ENCODE results near the gene DNM1.
A peak's percentile ranks its signal among the peaks of the same experiment; 100 is the strongest.

Gene DNM1

DNA sequence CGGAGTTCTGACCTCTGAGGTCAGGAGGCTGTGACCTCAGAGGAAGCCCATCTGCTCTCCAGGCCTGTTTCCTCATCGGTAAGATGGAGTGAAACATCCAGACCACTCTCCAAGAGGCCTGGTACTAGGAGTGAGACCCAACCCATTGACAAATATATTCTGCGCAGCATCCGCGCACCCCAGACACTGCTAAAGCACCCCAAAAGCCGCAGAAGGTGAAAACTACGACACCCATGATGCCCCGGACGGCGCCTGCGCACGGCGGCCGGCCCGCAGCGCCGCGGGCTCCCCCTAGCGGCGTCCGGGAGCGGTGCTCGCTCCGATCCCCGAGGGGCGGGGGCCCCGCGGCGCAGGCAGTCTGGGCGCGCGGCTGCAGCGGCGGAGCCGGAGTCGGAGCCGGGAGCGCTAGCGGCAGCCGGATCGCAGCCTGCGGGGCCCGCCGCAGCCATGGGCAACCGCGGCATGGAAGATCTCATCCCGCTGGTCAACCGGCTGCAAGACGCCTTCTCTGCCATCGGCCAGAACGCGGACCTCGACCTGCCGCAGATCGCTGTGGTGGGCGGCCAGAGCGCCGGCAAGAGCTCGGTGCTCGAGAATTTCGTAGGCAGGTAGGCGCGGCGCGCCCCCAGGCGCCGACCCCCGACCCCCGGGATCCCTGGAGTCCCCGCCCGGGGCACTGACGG, at the start of gene DNM1:
TSS of gene DNM1 (plus strand) at position 356 of the 683 bp plus-strand sequence. CDS start at position 448, 92 bp downstream.
- peak; percentile 76 for DNase-seq

DNA sequence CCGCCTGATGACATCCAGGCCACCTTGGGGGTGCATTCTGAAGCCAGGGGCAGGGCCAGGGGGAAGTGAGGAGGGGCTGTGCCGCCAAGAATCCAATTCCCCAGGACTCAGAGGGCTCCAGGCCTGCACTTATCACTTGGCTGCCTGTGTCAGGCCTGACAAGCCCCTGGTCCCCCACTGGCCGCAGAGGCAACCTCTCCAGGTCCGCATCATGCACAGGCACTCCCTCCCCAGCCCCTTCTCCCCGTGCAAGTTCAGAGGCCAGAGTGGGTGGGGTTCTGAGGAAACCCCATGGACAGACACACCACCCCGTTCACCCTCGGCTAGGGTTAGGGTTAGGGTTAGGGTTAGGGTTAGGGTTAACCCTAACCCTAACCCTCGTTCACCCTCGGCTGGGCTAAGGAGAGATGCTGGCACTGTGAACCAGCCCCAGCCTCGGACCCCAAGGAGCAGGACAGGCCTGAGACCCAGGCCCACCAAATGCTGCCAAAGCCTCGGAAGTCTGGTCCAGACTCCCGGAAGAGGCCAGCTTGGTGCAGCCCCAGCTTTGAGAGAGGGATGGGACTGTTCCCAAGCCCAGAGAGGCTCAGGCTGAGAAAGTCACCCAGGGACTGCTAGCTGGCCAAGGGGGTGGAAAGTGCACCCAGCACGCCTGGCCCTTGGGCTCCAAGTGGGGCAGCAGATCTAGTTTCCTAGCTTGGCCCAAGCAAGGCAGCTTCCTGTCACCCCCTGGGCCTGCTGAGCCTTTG, 49.1 kb upstream of the DNM1 start:
- no peak for DNase-seq

GRCh38 chr9:128155736-128156500, 47.3 kb upstream of the DNM1 start:
- DNase-seq = no peak

DNA sequence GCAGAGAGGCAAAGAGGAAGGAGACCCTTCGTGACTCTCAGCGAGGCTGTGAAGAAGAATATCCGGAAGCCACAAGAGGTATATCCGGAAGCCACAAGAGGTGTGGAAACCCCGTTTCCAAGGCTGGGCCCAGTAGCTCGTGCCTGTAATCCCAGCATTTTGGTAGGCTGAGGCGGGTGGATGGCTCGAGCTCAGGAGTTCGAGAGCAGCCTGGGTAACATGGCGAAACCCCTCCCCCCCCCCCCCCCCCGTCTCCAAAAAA, 43.7 kb upstream of the DNM1 start:
- peak; percentile 73 for DNase-seq

DNA sequence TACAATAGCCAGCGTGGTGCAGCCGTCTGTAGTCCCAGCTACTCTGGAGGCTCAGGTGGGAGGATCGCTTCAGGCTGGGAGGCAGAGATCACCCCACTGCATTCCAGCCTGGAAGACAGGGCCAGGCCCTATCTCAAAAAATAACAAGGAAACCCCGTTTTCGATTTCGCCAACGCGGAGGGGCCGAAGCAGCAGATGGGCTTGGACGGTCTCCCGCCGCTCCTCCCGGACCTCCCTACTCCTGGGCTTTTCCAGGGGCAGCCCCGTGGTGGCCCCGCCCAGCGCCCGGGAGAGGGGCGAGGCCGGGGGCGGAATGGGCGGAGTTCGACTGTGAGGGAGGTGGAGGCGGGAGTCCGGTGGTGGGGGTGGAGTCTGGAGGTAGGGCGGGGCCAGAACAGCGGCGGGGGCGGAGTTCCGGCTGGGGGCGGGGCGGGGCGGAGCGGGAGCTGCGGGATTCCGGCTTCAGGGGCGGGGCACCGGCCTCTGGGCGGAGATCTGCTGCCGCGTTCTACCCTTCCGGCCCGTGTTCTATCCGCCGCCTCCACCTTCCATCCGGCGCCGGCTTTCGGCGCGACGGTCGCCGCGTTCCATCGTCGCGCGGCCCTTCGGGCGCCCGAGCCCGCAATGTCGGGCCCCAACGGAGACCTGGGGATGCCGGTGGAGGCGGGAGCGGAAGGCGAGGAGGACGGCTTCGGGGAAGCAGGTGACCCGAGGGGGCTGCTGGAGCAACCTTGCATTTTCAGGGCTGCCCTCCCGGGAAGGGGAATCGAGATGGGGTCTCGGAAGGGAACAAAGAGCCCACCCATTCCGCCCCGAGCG, 43.2 kb upstream of the DNM1 start, which contains the start of gene BBLN:
TSS of gene BBLN (plus strand) at position 482 of the 819 bp plus-strand sequence. CDS start at position 625, 143 bp downstream.
- peak; percentile 95 for DNase-seq

DNA sequence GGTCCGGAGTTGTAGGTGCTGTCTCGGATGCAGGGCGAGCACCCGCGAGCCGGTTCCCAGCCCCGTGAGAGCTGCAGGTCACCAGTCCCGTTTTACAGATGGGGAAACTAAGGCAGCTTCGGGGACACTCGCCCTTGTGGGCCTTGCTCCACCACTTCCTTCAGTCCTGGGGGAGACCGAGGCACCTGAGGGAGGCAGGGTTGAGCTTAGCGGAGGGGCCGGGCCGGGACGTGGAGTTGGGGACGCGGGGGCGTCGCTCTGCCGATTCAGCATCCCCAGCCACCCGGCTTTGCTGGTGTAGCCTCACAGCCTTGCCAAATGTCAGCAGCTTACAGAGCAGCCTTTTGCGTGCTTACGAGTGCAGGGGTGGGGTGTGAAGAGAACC, 42.6 kb upstream of the DNM1 start:
- DNase-seq = peak; percentile 63

DNA sequence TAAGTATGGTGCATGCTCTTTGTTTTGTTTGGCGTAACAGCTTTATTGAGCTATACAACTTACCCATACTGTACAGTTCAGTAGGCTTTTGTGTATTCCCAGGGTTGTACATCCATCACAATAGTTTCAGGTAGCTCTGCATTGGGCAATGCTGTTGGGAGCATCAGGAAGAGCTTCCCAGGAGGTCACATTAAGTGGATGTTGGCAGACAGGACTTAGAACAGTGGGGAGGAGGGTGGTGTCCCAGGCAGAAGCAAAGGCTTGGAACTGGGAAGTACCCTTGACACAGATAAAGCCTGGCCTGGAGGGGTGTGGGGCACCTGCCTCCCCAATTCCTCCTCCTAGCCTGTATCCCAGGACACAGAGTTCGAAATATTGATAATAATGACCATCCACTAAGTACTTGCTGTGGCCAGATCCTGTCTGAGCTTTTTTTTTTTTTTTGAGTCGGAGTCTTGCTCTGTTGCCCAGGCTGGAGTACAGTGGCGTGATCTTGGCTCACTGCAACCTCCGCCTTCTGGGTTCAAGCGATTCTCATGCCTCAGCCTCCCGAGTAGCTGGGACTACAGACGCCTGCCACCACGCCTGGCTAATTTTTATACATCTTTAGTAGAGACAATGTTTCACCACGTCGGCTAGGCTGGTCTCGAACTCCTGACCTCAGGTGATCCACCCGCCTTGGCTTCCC, 41.8 kb upstream of the DNM1 start:
- no peak for DNase-seq

GRCh38 chr9:128162215-128163026, 40.8 kb upstream of the DNM1 start:
- DNase-seq = no peak

DNA sequence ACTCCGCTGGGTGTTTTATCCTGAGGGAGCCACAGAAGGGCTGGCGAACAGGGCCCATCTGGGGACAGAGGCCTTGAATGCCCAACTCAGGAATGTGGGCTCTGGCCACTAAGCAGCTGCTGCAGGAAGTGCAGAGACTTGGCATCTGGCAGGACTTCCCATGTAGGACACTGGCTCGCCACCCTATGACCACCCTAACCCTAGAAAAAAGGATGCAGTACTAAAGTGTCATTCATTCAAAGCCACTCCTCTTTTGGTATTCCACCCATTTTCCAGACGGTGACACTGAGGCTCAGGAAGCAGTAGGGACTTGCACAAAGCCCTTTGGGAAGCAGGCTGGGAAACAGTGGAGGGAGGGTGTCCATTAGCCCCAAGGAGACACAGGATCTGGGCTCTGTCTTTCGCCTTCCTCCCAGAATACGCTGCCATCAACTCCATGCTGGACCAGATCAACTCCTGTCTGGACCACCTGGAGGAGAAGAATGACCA, 40.1 kb upstream of the DNM1 start:
- no peak for DNase-seq

DNA sequence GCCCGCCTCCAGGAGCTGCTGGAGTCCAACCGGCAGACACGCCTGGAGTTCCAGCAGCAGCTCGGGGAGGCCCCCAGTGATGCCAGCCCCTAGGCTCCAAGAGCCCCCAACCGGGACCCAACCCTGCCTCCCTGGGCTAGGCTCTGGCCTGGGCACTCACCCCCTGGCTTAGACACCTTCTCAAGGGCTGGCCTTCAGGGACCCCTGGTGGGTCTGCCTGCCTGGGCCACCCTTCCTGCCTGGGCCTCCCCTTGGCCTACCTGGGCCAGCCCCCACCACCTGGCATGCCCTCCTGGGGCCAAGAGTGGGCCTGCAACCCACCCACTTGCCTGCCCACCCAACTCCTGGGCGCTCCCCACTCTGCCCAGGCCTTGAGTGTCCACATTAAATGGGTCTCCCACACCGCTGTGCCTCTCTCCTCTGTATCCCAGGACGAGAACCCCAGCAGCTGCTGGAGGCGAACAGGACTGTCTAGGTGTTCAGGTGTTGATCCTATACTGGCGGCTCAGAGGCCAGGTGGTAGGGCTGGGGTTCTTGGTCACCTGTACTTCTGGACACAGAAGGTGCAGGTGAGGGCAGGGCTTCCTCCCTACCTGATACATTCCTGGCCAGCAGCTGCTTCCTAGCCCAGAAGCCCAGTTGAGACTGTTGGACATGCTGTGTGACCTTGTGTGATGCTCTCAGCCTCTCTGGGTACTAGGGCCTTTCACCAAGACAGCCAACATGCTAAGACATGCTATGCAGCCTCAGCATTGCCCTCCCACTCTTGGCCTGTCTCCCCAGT, 39.5 kb upstream of the DNM1 start:
- DNase-seq = no peak

- DNase-seq = no peak
Observed at GRCh38 chr9:128164307-128164885, 38.8 kb upstream of the DNM1 start.

DNA sequence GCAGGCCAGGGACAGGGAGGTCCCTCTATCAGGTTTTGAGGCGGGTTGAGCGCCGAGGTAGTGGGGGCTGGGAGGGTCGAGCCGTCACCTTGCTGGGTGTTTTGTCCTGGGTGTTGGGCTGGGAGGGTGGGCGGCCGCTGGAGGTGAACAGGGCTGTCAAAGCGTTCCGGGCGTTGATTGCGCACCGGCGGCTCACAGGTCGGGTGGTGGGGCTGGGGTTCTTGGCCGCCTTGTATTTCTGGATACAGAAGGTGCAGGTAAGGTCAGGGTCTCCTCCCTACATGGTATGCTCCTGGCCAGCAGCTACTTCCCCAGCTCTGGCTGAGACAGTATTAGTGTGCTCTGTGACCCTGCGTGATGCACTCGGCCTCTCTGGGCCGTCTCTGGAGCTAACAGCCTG, 37.0 kb upstream of the DNM1 start:
- DNase-seq = no peak

GRCh38 chr9:128167209-128167608, 36.0 kb upstream of the DNM1 start:
- DNase-seq = no peak

DNA sequence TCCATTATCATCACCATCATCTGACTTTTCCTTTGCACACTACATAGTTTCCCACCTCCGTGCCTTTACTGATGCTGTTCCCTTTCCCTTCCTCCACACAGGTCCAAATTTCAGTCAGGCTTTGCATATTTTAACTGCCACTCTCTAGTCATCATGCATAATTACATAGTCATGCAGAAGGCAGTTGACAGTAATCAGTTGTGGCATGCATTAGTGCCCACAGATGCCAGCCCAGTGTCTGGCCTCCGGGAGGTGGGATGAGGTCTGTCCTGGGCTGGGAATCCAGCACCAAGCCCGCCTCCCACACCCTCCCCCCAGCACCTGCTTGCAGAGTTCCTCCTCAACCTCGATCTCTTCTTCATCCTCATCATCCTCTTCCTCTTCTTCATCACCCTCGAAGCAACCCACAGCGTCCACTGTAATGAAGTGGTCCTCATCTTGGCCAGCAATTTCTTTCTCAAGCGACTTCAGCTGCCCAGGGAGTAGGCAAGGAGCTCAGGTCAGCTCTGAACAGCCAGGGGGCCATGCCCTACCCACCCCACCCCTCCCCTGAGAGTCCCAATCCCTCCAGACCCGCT, 34.4 kb upstream of the DNM1 start:
- peak; percentile 39 for DNase-seq

GRCh38 chr9:128169492-128169891, 33.7 kb upstream of the DNM1 start:
- DNase-seq = peak; percentile 72

GRCh38 chr9:128169925-128170324, 33.3 kb upstream of the DNM1 start:
- DNase-seq = no peak

GRCh38 chr9:128174062-128174461, 29.1 kb upstream of the DNM1 start:
- no peak for DNase-seq

- DNase-seq = no peak
Observed at GRCh38 chr9:128175102-128175563, 28.0 kb upstream of the DNM1 start.

- DNase-seq = no peak
Observed at GRCh38 chr9:128175726-128176125, 27.5 kb upstream of the DNM1 start.

Data from hematopoietic multipotent progenitor cell treated with erythropoietin and hydrocortisone succinate and interleukin-3 and kit ligand, for 6 days (in vitro differentiated cells).